Measurements from ENCODE around the gene SRGAP2C.
"Not testable (repeated sequence)": the region's sequence is repeated elsewhere in the genome, so short reads cannot be mapped to it uniquely, and the experiment has no call there.

GRCh38 chr1:121360531-121360930 lies 175.8 kb downstream of the SRGAP2C start:
- TF ChIP-seq CTCF, POLR2A (IDR thresholded peaks at IDR 0.05): not testable (repeated sequence)

Data from right lobe of liver (tissue), 4 donors.